CD4-positive, alpha-beta memory T cell (primary cell): ENCODE measurements around the gene COL16A1. TPM values are rescaled to one million over a fixed set of nuclear protein-coding genes. Genes with fewer than 3 reads are reported as not detected.
A peak's percentile ranks its signal among the peaks of the same experiment; 100 is the strongest.

Experiments used
- CTCF ChIA-PET: fragments of 350-600 bp; sonication (Branson Sonifier 250); formaldehyde crosslinking; loops from one replicate; lab custom pipeline; 2021; ENCODE audit warnings: inconsistent platforms; ENCODE audit not compliant: partially characterized antibody; lab: Charles Lee
- POLR2A ChIA-PET: fragments of 350-600 bp; sonication (Branson Sonifier 250); formaldehyde crosslinking; loops from one replicate; lab custom pipeline; 2021; ENCODE audit not compliant: partially characterized antibody; lab: Charles Lee
- DNase-seq, 5 donors: peaks; one replicate each; pipeline versions ENCODE4 v3.0.0 to v3.0.0-alpha.2; 2020 to 2022; ENCODE audit warnings: mixed read lengths in 1 of 5
- H3K27ac ChIP-seq: one replicate; pipeline ENCODE4 v1.7.0; 2013; ENCODE audit warnings: low read depth, low read length
- H3K27me3 ChIP-seq: 2 replicates; pipeline ENCODE4 v1.7.0; 2013; ENCODE audit warnings: mild to moderate bottlenecking, low read length, moderate library complexity; ENCODE audit not compliant: insufficient read depth
- H3K36me3 ChIP-seq: 2 replicates; pipeline ENCODE4 v1.7.0; 2013; ENCODE audit warnings: mild to moderate bottlenecking, low read length, moderate library complexity; ENCODE audit not compliant: insufficient read depth
- H3K4me1 ChIP-seq: 2 replicates; pipeline ENCODE4 v1.7.0; 2013; ENCODE audit warnings: mild to moderate bottlenecking, low read length, moderate library complexity; ENCODE audit not compliant: insufficient read depth
- H3K4me3 ChIP-seq, 2 donors: one replicate each; pipeline ENCODE4 v1.7.0; 2013; ENCODE audit warnings: low read length in 2 of 2, mild to moderate bottlenecking in 1 of 2
- H3K9me3 ChIP-seq, 2 donors: one replicate each; pipeline ENCODE4 v1.7.0; 2013; ENCODE audit warnings: low read length in 2 of 2, control low read depth in 1 of 2; ENCODE audit not compliant: control insufficient read depth in 1 of 2
- H3K27ac Mint-ChIP-seq, 7 donors: one replicate each; pipeline ENCODE4 v1.8.0; 2020 to 2021; ENCODE audit warnings: mixed read lengths in 7 of 7, mild to moderate bottlenecking in 6 of 7, inconsistent platforms in 3 of 7, moderate library complexity in 3 of 7
- H3K27me3 Mint-ChIP-seq, 2 donors: one replicate each; pipeline ENCODE4 v1.8.0; 2020 to 2021; ENCODE audit warnings: mixed read lengths in 2 of 2
- H3K36me3 Mint-ChIP-seq, 2 donors: one replicate each; pipeline ENCODE4 v1.8.0; 2020 to 2021; ENCODE audit warnings: mixed read lengths in 2 of 2, inconsistent platforms in 1 of 2, mild to moderate bottlenecking in 1 of 2
- H3K4me1 Mint-ChIP-seq, 4 donors: one replicate each; pipeline ENCODE4 v1.8.0; 2020 to 2021; ENCODE audit warnings: mixed read lengths in 4 of 4, mild to moderate bottlenecking in 1 of 4
- H3K4me3 Mint-ChIP-seq, 8 donors: one replicate each; pipeline ENCODE4 v1.8.0; 2020 to 2021; ENCODE audit warnings: mixed read lengths in 8 of 8, mild to moderate bottlenecking in 7 of 8, moderate library complexity in 6 of 8, inconsistent platforms in 3 of 8
- H3K9me3 Mint-ChIP-seq, 8 donors: one replicate each; pipeline ENCODE4 v1.8.0; 2020 to 2021; ENCODE audit warnings: mixed read lengths in 8 of 8, mild to moderate bottlenecking in 5 of 8, inconsistent platforms in 3 of 8, moderate library complexity in 1 of 8
- intact Hi-C: fragments of 100-400 bp; cut with micrococcal nuclease; formaldehyde crosslinking; loops from one replicate; pipeline ENCODE4 v1.15.1; 2023
- polyA plus RNA-seq, 2 donors: library from polyadenylated mRNA; unstranded; fragments of 300-500 nt; fragmentation: Illumina TruSeq; gene quantifications; one replicate each; pipeline ENCODE4 v1.2.3, GENCODE V29; 2021
- total RNA-seq, 2 experiments: library from RNA; stranded (reverse); gene quantifications; one replicate each; pipeline ENCODE4 v1.2.3, GENCODE V29; 2021

Gene COL16A1
- total and polyA plus RNA-seq, 4 experiments from 2014 or later, result not detected

DNA sequence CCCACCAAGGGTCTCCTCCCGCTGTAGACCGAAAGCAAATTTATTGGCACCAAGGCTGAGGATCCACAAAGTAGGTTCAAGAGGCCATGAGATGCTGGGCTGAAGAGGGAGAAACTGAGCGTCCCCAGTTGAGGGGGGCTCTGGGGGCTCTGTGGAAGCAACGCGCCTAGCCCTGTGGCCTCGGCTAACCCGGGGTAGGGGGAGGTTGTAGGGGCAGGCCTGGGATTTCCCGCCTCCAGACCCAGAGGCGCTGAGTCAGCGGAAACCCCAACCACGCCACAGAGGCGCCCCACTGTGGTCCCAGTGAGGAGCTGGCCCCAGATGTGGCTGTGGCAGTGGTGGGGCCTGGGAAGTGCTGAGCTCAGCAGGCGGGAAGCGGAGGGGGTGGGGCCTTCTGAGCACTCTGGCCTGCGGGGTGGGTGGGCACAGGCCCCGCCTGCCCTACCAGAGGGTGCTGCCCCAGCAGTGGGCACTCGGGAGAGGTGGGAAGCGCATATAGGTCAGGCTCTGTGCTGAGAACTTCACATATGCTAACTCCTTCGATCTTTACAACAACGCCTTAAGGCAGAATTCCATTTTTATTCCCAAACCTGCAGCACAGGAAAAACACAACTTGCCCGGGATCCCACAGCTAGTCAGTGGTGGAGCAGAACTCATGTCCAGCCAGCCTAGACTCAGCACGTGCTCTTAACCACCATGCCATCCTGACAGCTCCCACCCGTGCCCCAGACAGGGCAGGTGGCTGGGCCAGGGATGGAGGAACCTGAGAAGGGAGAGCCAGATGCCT lies 1.5 kb upstream of the COL16A1 start:
- Histone ChIP-seq H3K4me3 (no peak overlapping the region), H3K27me3 (peaks cover 5% of the 10 kb centered on the region), H3K4me1 (peaks cover 24% of the 10 kb centered on the region), H3K9me3 (no peaks in the 10 kb centered on the region), H3K36me3 (no peaks in the 10 kb centered on the region), H3K27ac (no peak overlapping the region)
- Mint-ChIP-seq H3K27ac (peak overlapping the region in 2 of 7 donors; percentile 33 to 53), H3K4me3 (peak overlapping the region in 6 of 8 donors; percentile 12 to 63 (median 41)), H3K9me3 (no peaks in the 10 kb centered on the region), H3K27me3 (peaks cover 29 to 32% of the 10 kb centered on the region in 2 donors), H3K4me1 (peaks cover 24 to 62% (median 29%) of the 10 kb centered on the region in 4 donors), H3K36me3 (no peaks in the 10 kb centered on the region)
- ChIA-PET CTCF (interaction anchor here (1.3 to 1.4 kb wide), 2 partner anchors 9 to 41 kb away, joined by 3 to 4 read pairs; no protein-coding TSS in a partner anchor), POLR2A (no interaction called here)
- peak; percentile 39 to 67 (median 46) for DNase-seq
- intact Hi-C loops, result loop anchor here (1.0 kb wide), 1 partner anchor 42 kb away; no protein-coding TSS in a partner anchor

- no peak overlapping the region for H3K4me3 ChIP-seq
- H3K27ac ChIP-seq, result no peak overlapping the region
- no peaks in the 10 kb centered on the region for H3K36me3 ChIP-seq
- no peak for DNase-seq
- ChIA-PET POLR2A (interaction anchor here (0.7 kb wide), 1 partner anchor 9 kb away, joined by 3 read pairs; no protein-coding TSS in a partner anchor), CTCF (interaction anchor here (1.3 to 1.4 kb wide), 2 partner anchors 10 to 40 kb away, joined by 3 to 4 read pairs; no protein-coding TSS in a partner anchor)
- Mint-ChIP-seq H3K4me1 (peaks cover 28 to 70% (median 34%) of the 10 kb centered on the region in 4 donors), H3K27ac (peak overlapping the region in 3 of 7 donors; percentile 33 to 76 (median 36)), H3K9me3 (no peaks in the 10 kb centered on the region), H3K4me3 (peak overlapping the region in 5 of 8 donors; percentile 12 to 63 (median 40)), H3K36me3 (no peaks in the 10 kb centered on the region), H3K27me3 (peaks cover 26 to 29% of the 10 kb centered on the region in 2 donors)
- H3K9me3 ChIP-seq, result no peaks in the 10 kb centered on the region
- peaks cover 5% of the 10 kb centered on the region for H3K27me3 ChIP-seq
- intact Hi-C loops, result loop anchor here (1.0 kb wide), 1 partner anchor 41 kb away; no protein-coding TSS in a partner anchor
- H3K4me1 ChIP-seq, result peaks cover 32% of the 10 kb centered on the region
Observed at GRCh38 chr1:31704271-31705079, 658 bp upstream of the COL16A1 start.

DNA sequence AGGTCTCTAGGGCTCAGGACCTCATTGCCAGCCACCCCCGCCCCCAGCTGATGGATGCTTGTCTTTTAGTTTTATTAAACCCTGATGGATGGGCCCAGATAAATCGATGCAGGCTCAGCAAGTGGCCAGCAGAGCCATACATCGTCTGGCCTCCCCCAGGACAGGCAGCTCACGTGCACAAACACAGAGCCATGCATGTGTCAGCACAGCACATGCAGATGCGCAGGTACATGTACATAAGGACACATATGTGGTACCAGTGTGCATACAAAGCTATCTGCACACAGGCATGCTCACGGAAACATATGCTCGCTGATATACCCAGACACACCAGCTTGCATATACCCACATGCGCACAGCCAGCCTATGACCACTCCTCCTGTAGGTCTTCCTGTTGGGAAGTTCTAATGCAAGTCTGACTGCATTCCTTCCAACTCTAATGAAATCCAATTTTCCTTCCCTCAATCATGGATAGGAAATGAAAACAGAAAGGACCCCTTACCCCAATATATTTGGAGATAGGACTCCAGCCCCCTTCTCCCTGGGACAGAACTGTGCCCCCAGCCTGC lies 897 bp downstream of the COL16A1 start:
- peaks cover 29 to 76% (median 43%) of the 10 kb centered on the region in 4 donors for H3K4me1 Mint-ChIP-seq

DNA sequence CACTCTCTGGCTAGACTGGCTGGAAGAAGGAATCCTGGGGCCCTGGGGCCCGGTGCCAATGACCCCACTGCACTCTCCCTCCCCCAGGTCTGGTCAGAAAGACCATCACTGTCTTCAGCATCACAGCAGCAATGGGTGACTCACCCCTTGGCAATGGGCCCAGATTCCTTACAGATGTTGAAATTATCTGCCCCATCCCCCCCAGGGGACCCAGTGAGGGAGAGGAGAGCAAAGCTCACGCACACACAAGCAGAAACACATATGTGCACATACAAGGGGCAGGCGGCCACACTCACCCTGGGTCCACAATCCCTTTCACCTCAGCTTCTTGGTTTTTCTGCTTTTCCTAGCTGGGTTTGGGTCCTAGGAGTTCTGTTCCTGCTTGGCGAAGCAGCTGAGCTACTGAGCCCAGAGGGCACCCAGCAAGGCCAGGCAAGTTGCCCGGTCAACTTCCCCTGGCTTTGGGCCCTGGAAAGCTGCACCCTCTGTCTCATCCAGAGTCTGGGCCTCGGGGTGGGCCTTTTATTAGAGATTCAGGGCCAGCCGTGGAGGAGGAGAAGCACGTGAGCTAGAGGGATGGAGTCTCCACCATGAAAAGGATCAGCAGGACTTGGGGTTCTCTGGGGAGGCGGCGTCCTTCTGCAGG lies 2.6 kb downstream of the COL16A1 start:
- CTCF ChIA-PET, result no interaction called here
- H3K4me3 ChIP-seq, result no peak overlapping the region
- no peak overlapping the region for H3K27ac ChIP-seq
- Mint-ChIP-seq H3K4me1 (peaks cover 27 to 71% (median 42%) of the 10 kb centered on the region in 4 donors), H3K9me3 (no peaks in the 10 kb centered on the region), H3K4me3 (no peak overlapping the region), H3K36me3 (no peaks in the 10 kb centered on the region), H3K27me3 (peaks cover 18 to 21% of the 10 kb centered on the region in 2 donors), H3K27ac (peak overlapping the region in 5 of 7 donors; percentile 16 to 87 (median 29))
- no peaks in the 10 kb centered on the region for H3K36me3 ChIP-seq
- POLR2A ChIA-PET, result interaction anchor here (0.9 kb wide), 1 partner anchor 56 kb away, joined by 3 read pairs; the partner anchor contains the start of gene PEF1
- no peaks in the 10 kb centered on the region for H3K9me3 ChIP-seq
- H3K27me3 ChIP-seq, result peaks cover 5% of the 10 kb centered on the region
- peaks cover 40% of the 10 kb centered on the region for H3K4me1 ChIP-seq
- intact Hi-C loops, result no loop called here
- DNase-seq, result peak in 1 of 5 donors; percentile 49

More for the DNA sequence above, 897 bp downstream of the COL16A1 start:
- H3K4me3 Mint-ChIP-seq, result no peak overlapping the region
- H3K27me3 Mint-ChIP-seq, result peaks cover 21 to 25% of the 10 kb centered on the region in 2 donors
- no peaks in the 10 kb centered on the region for H3K9me3 ChIP-seq
- H3K4me1 ChIP-seq, result peaks cover 40% of the 10 kb centered on the region
- POLR2A ChIA-PET, result no interaction called here
- H3K36me3 Mint-ChIP-seq, result no peaks in the 10 kb centered on the region
- intact Hi-C loops, result no loop called here
- H3K27ac Mint-ChIP-seq, result no peak overlapping the region
- CTCF ChIA-PET, result no interaction called here
- no peak overlapping the region for H3K27ac ChIP-seq
- no peaks in the 10 kb centered on the region for H3K36me3 ChIP-seq
- H3K4me3 ChIP-seq, result no peak overlapping the region
- peaks cover 5% of the 10 kb centered on the region for H3K27me3 ChIP-seq
- H3K9me3 Mint-ChIP-seq, result no peaks in the 10 kb centered on the region
- DNase-seq, result no peak

GRCh38 chr1:31700468-31701090 lies 3.2 kb downstream of the COL16A1 start:
- Mint-ChIP-seq H3K4me3 (peak overlapping the region in 1 of 8 donors; percentile 37), H3K4me1 (peaks cover 27 to 65% (median 39%) of the 10 kb centered on the region in 4 donors)

DNA sequence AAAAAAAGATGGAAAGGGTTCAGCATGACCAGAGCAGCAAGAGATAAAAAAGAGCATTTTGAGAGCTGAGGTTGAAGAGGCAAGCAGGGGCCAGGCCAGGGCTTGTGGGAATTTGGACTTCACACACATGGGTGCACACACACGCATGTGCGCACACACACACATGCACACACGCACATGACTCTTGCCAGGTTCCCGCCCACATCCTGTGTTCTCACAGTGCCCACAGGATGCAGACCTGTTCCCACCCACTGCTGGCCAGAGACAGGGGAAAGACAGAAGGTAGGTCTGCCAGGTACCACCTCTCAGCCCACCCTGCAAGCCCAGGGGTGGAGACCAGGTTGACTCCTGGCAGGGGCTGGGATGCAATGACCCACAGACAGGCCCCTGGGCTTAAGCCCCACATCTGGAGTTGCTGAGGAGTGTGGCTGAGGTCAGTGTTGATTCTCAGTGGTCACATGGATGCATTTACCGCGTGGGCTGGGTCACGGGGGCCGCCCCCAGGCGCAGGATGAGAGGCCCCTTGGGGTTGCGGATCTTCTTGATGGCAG lies 4.4 kb downstream of the COL16A1 start:
- DNase-seq, result peak in 4 of 5 donors; percentile 15 to 35 (median 30)
- CTCF ChIA-PET, result no interaction called here
- Mint-ChIP-seq H3K4me1 (peaks cover 17 to 53% (median 29%) of the 10 kb centered on the region in 4 donors), H3K27me3 (peaks cover 7 to 8% of the 10 kb centered on the region in 2 donors), H3K9me3 (no peaks in the 10 kb centered on the region), H3K4me3 (peak overlapping the region in 6 of 8 donors; percentile 4 to 79 (median 15)), H3K36me3 (no peaks in the 10 kb centered on the region), H3K27ac (peak overlapping the region in 3 of 7 donors; percentile 19 to 77 (median 47))
- H3K27ac ChIP-seq, result no peak overlapping the region
- H3K9me3 ChIP-seq, result no peaks in the 10 kb centered on the region
- no peaks in the 10 kb centered on the region for H3K36me3 ChIP-seq
- POLR2A ChIA-PET, result no interaction called here
- H3K4me1 ChIP-seq, result peaks cover 26% of the 10 kb centered on the region
- intact Hi-C loops, result no loop called here
- no peak overlapping the region for H3K4me3 ChIP-seq
- H3K27me3 ChIP-seq, result no peaks in the 10 kb centered on the region

More at GRCh38 chr1:31700468-31701090, 3.2 kb downstream of the COL16A1 start:
- H3K36me3 Mint-ChIP-seq, result no peaks in the 10 kb centered on the region
- H3K9me3 ChIP-seq, result no peaks in the 10 kb centered on the region
- peaks cover 5% of the 10 kb centered on the region for H3K27me3 ChIP-seq
- ChIA-PET POLR2A (interaction anchor here (0.9 kb wide), 1 partner anchor 56 kb away, joined by 3 read pairs; the partner anchor contains the start of gene PEF1), CTCF (no interaction called here)
- H3K27ac Mint-ChIP-seq, result peak overlapping the region in 3 of 7 donors; percentile 48 to 87 (median 65)
- DNase-seq, result no peak
- H3K4me3 ChIP-seq, result no peak overlapping the region
- H3K9me3 Mint-ChIP-seq, result no peaks in the 10 kb centered on the region
- H3K27ac ChIP-seq, result no peak overlapping the region
- intact Hi-C loops, result no loop called here
- peaks cover 17% of the 10 kb centered on the region in 2 donors for H3K27me3 Mint-ChIP-seq
- no peaks in the 10 kb centered on the region for H3K36me3 ChIP-seq
- peaks cover 37% of the 10 kb centered on the region for H3K4me1 ChIP-seq
